Right lobe of liver (tissue), 4 donors: ENCODE measurements around the gene PCGF1.

Experiments used
- CTCF ChIP-seq, 4 donors: fragments of 200-600 bp in 3 of 4; fragments of 450-650 bp in 1 of 4; IDR thresholded peaks; one replicate each; pipeline versions ENCODE4 v1.5.1 to v1.8.0; 2016 to 2022; ENCODE audit warnings: antibody characterized with exemption in 4 of 4, mild to moderate bottlenecking in 2 of 4
- POLR2A ChIP-seq: fragments of 450-650 bp; IDR thresholded peaks from one replicate; pipeline ENCODE4 v1.6.1; 2017; ENCODE audit warnings: antibody characterized with exemption, mild to moderate bottlenecking
- donor health status: DM: no; HTN: no; CAD: no.
- donor health status: DM: no; HTN: no; CAD: no.
- donor health status: DM: no; HTN: yes; CAD: no.

DNA sequence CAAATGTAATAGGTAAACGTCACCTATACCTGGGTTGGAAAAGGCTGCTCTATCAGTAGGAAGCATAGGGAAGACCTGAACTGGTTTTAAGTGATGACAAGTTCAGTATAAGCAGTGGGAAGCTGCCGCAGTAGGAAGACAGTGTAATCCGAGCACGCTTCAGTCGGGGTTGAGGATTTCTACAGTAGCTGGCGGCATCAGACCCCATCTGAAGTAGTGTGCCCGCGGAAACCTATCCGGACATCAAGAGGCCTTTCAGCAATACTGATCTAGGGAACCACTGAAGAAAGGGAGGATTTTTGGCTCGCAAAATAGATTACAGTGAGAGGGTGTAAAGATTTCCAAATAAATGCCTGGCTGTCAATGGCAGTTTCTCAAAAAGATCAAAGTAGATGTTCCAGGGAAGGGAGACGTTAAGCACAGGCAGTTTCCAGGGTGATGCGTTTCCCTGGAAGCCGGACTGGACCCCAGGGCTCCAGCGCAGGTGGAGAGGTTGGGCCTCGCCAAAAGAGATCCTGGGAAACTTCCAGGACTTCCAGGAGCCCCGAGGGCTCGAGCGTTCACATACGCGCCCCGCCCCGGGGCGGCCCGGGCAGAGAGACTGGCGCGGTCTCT lies 40.9 kb upstream of the PCGF1 start:
- TF ChIP-seq CTCF (IDR thresholded peaks at IDR 0.05) (no peak), POLR2A (no peak)
